Measurements from ENCODE around the gene DPP6.

DPP6 gene

GRCh38 chr7:154861589-154861988, 809.4 kb downstream of the DPP6 start:
- H3K27ac ChIP-seq = no peak overlapping the region
- no peak for TF ChIP-seq CTCF (conservative IDR thresholded peaks at IDR 0.05)

- TF ChIP-seq CTCF (conservative IDR thresholded peaks at IDR 0.05) = no peak
- no peak overlapping the region for H3K27ac ChIP-seq
Observed at GRCh38 chr7:154862153-154862791, 810.1 kb downstream of the DPP6 start.

DNA sequence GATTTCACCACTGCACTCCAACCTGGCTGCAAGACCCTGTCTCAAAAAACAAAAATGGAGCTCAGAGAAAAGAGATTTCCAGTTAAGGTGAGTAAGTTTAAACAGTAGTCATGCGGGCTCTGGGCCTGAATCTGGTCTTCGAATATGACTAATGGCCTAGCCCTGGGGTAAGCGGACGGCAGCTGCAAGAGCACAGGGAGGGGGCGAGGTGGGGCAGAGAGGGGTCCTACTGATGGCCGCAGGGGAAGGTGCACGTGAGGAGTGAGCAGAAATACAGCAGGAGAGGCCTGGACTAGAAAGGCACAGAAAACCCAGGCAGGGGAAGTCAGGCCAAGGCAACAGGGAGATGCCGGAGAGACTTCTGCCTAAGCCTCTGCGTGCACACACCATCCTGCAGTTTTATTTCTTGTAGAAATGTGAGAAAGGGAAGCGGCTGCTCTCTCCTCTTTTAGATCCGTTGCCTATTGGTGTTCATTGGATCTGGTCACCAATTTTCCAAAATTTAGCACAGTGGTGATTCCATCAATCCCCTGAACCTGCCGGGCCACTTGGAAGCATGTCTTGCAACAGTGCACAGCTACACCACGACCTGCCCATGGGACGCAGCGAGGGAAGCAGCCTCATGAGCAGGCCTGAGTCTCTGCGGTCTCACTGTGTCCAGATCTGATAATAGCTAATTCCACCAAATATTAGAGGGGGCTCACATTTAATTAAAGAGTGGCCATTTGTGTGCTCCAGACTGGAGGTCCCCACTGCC, 811.7 kb downstream of the DPP6 start:
- no peak for TF ChIP-seq CTCF (conservative IDR thresholded peaks at IDR 0.05)

GRCh38 chr7:154864523-154864891, 812.3 kb downstream of the DPP6 start:
- no peak for TF ChIP-seq CTCF (conservative IDR thresholded peaks at IDR 0.05)
- H3K27ac ChIP-seq = no peak overlapping the region

More for the DNA sequence above, 811.7 kb downstream of the DPP6 start:
- H3K27ac ChIP-seq = no peak overlapping the region

DNA sequence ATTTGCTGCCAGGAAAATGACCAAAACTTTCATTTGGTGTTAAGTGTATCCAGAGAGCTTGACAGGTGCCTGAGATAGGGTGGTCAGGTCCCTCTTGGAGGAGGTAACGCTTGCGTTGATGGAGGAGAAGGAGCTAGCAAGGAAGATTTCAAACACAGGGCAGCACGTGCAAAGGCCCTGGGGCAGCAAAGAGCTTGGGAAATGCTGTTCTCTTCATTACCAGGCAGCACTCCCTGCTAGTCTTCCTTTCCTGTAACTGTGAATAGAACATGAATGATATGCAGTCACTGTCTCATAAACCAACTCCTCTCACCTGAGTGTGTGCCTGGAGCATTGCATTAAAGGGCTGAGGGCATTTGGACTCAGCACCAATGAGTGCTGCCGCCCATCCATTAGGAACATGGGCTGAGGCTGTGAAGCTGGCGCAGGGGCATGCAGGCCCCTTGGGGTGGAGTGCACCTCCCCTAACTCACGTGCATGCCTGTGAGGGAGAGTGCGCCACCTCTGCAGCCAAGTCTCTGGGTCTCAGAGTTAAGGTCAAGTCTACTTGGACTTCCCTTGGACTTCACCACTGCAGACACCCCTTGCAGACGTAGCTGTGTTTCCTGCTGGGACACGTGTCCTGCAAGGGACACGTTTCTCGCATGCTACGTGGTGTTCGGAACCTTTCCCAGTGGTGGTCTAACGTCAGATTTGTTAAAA, 813.9 kb downstream of the DPP6 start:
- no peak overlapping the region for H3K27ac ChIP-seq
- TF ChIP-seq CTCF (conservative IDR thresholded peaks at IDR 0.05) = no peak

- TF ChIP-seq CTCF (conservative IDR thresholded peaks at IDR 0.05) = no peak
- no peak overlapping the region for H3K27ac ChIP-seq
Observed at GRCh38 chr7:154867068-154867467, 814.9 kb downstream of the DPP6 start.

DNA sequence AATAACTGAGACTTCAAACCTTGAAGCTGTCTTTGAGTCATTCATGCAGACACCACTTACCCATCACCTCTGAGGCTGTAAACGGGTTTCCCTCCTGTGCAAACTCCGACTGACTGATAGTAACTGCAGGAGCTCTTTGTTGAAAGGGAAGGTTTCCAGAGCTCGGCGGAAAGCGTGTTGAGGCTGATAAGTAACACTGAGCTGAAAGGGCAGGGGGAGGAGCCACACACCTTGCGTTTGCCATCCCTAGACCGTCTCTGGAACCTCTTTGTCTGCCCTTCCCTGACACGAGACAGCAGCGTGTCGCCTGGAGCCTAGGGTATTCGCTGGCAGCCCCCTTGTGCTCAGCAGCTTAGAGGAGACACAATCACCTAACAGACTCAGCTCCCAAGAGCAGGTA, 816.7 kb downstream of the DPP6 start:
- H3K27ac ChIP-seq = no peak overlapping the region
- TF ChIP-seq CTCF (conservative IDR thresholded peaks at IDR 0.05) = no peak

Measured in VCaP (cell line).